ENCODE measurements around the gene SERPIND1.

DNA sequence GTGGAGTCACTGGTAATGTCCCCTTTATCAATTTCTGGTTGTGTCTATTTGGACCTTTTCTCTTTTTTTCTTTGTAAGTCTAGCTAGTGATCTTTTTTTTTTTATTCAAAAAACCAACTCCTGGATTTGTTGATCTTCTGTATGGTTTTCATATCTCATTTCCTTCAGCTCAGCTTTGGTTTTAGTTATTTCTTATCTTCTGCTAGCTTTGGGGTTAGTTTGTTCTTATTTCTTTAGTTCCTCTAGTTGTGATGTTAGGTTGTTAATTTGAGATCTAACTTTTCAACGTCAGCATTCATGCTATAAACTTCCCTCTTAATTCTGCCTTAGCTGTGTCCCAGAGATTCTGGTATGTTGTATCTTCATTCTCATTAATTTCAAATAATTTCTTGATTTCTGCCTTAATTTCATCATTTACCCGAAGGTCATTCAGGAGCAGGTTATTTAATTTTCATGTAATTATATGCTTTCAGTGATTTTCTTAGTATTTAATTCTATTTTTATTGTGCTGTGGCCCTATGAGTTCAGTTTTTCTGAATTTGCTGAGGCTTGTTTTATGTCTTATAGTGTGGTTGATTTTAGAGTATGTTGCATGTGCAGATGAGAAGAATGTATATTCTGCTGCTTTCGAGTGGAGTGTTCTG is 55.7 kb downstream of the SERPIND1 start:
- no peak for TF ChIP-seq POLR2AphosphoS5 (IDR thresholded peaks at IDR 0.05)
- TF ChIP-seq, protein P1, sequence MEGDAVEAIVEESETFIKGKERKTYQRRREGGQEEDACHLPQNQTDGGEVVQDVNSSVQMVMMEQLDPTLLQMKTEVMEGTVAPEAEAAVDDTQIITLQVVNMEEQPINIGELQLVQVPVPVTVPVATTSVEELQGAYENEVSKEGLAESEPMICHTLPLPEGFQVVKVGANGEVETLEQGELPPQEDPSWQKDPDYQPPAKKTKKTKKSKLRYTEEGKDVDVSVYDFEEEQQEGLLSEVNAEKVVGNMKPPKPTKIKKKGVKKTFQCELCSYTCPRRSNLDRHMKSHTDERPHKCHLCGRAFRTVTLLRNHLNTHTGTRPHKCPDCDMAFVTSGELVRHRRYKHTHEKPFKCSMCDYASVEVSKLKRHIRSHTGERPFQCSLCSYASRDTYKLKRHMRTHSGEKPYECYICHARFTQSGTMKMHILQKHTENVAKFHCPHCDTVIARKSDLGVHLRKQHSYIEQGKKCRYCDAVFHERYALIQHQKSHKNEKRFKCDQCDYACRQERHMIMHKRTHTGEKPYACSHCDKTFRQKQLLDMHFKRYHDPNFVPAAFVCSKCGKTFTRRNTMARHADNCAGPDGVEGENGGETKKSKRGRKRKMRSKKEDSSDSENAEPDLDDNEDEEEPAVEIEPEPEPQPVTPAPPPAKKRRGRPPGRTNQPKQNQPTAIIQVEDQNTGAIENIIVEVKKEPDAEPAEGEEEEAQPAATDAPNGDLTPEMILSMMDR (IDR thresholded peaks at IDR 0.05): no peak
- TF ChIP-seq POLR2A (IDR thresholded peaks at IDR 0.05): no peak
- no peak for TF ChIP-seq EP300 (IDR thresholded peaks at IDR 0.05)

All from gastroesophageal sphincter (tissue), 3 donors.